Fibroblast of the aortic adventitia (primary cell): ENCODE measurements around the gene NDUFAF8. TPM values are rescaled to one million over a fixed set of nuclear protein-coding genes. Genes with fewer than 3 reads are reported as not detected.
A peak's percentile ranks its signal among the peaks of the same experiment; 100 is the strongest.

Experiments used
- DNase-seq: peaks from one replicate; pipeline ENCODE4 v3.0.0-alpha.2; 2010; ENCODE audit warnings: low read depth
- H3K4me3 ChIP-seq: 2 replicates; pipeline ENCODE4 v1.5.1; 2011; ENCODE audit warnings: low read depth, mild to moderate bottlenecking, control low read depth, low read length, moderate library complexity
- CTCF ChIP-seq: IDR thresholded peaks from 2 replicates; pipeline ENCODE4 v1.5.1; 2011; ENCODE audit warnings: mild to moderate bottlenecking, low read length, control low read depth, inconsistent platforms; ENCODE audit not compliant: insufficient read depth
- total RNA-seq: library from RNA; depleted of rRNA; stranded (reverse); fragments of >200 nt; gene quantifications from 2 replicates; pipeline ENCODE4 v1.2.3, GENCODE V29; 2012; ENCODE audit warnings: low replicate concordance

Gene NDUFAF8
- total RNA-seq, 1 donor, result 27.4 TPM

DNA sequence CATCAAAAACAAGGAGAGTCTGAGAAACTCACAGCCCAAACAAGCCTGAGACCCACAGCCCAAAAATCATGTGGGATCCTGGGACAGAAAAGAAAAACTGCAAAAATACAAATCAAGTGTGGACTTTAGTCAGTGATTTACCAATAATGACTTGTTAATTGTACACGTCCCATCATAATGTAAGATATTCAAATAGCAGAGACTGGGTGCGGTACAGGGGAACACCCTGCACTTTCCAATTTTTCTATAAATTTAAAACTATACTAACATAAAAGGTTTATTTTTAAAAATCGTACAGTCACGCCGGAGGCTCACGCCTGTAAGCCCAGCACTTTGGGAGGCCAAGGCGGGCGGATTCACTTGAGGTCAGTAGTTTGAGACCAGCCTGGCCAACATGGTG is 25.1 kb upstream of the NDUFAF8 start:
- no peak overlapping the region for H3K4me3 ChIP-seq
- DNase-seq, result no peak
- no peak for TF ChIP-seq CTCF

DNA sequence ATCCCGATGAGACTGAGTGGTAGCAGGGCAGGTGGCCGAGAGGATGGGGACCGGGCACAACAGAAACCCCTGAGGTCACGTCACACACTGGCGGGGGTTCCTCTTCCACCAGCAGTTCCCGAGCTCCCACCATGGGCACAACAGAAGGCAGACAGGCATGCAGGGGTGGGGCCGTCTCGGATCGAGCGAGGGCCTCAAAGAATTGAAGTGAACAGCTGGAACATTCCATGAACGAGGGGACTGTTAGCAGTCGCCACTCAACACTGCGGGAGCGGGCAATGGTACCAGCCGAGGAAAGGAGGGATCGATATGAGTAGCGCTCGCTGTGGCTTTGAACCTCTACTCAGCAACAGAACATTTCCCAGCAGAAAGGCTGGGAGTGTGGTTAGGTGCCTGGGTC is 21.6 kb upstream of the NDUFAF8 start:
- no peak for DNase-seq
- TF ChIP-seq CTCF, result no peak
- H3K4me3 ChIP-seq, result no peak overlapping the region

DNA sequence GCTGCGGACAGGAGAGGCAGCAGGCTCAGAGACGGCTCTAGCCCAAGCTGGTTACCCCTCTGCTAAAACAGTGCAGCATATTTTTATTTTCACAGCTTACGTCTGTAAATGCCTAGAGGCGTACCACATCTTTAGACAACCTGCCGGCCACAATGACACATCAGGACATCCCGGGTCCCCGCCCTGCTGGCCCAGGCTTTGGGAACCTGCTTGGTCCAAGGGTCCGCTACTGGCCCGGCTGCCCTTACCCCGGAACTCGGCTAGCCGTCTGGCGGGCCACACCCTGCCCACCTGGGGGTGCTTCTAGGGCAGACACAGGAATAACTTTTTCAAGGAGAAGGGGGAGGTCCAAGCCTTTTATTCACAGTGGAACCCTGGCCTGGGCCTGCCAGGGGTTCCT is 20.7 kb upstream of the NDUFAF8 start:
- H3K4me3 ChIP-seq, result no peak overlapping the region
- DNase-seq, result no peak
- TF ChIP-seq CTCF, result no peak

- TF ChIP-seq CTCF, result no peak
- no peak overlapping the region for H3K4me3 ChIP-seq
- DNase-seq, result no peak
These were observed 20.1 kb upstream of the NDUFAF8 start for GRCh38 chr17:81218991-81219390.

- TF ChIP-seq CTCF, result no peak
- DNase-seq, result no peak
- H3K4me3 ChIP-seq, result no peak overlapping the region
These were observed 19.5 kb upstream of the NDUFAF8 start for GRCh38 chr17:81219476-81220180.

DNA sequence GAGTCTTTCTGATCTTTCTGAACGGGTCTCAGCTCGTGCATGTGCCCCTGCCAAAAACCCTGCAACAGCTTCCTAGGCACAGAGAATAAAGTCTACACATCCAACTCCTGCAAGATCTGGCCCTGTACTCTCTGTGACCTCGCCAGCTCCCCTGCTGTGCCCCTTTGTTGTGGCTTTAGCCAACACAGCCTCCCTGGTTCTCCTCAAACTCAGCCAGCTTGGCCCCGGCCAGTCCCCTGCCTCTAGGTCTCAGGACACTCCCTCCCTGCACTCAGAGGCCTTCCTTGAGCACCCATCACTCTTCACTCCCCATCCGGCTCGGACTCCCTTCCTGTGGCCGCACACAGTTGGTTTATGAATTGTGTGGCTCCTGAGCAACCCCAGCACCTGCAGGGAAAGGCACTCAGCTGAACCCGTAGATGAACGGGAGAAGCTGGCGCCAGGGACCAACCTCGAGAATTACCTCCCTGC is 17.7 kb upstream of the NDUFAF8 start:
- DNase-seq, result no peak
- no peak for TF ChIP-seq CTCF
- H3K4me3 ChIP-seq, result peak overlapping the region; percentile 78
